22Rv1 (cell line): Measurements from ENCODE around the gene MAN1C1.

ENCODE experiments used
- ZFX ChIP-seq: fragments of 450-650 bp; IDR thresholded peaks from 2 replicates; pipeline ENCODE4 v1.6.1; 2017; ENCODE audit warnings: antibody characterized with exemption, borderline replicate concordance
- TF ChIP-seq, protein P1 (sequence below): fragments of 450-650 bp; IDR thresholded peaks from 2 replicates; pipeline ENCODE4 v1.5.1; 2017; ENCODE audit warnings: mild to moderate bottlenecking

DNA sequence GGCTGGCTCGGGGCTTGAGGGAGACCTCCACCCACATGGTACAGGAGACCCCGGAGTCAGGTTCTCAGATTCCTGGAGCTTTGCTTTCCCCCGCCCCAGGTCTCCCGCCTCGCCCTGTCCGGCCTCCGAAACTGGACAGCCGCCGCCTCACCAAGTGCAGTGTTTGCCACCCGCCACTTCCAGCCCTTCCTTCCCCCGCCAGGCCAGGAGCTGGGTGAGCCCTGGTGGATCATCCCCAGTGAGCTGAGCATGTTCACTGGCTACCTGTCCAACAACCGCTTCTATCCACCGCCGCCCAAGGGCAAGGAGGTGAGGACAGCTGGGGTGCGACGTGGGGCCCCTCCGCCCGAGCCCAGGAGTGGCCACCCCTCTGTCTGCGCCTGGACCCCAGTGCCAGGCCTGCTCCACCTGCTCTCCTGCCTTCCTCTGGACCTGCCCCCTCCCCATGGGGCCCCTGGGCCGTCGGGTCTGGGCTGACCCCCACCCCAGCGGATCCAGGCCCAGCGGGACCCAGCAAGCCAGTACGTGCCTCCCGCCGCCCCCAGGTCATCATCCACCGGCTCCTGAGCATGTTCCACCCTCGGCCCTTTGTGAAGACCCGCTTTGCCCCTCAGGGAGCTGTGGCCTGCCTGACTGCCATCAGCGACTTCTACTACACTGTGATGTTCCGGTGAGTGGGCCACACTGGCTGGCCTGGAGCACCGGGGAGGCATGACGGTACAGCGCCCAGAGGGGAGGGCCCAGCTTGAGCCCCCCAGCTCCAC lies 192.1 kb downstream of the MAN1C1 start:
- TF ChIP-seq, protein P1, sequence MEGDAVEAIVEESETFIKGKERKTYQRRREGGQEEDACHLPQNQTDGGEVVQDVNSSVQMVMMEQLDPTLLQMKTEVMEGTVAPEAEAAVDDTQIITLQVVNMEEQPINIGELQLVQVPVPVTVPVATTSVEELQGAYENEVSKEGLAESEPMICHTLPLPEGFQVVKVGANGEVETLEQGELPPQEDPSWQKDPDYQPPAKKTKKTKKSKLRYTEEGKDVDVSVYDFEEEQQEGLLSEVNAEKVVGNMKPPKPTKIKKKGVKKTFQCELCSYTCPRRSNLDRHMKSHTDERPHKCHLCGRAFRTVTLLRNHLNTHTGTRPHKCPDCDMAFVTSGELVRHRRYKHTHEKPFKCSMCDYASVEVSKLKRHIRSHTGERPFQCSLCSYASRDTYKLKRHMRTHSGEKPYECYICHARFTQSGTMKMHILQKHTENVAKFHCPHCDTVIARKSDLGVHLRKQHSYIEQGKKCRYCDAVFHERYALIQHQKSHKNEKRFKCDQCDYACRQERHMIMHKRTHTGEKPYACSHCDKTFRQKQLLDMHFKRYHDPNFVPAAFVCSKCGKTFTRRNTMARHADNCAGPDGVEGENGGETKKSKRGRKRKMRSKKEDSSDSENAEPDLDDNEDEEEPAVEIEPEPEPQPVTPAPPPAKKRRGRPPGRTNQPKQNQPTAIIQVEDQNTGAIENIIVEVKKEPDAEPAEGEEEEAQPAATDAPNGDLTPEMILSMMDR, result no peak
- no peak for TF ChIP-seq ZFX
